ENCODE data around the gene CAPNS2.
"Not testable (repeated sequence)": the region's sequence is repeated elsewhere in the genome, so short reads cannot be mapped to it uniquely, and the experiment has no call there.

The CAPNS2 gene

GRCh38 chr16:55568207-55568606, 1.7 kb downstream of the CAPNS2 start:
- DNase-seq: peak; percentile 27

GRCh38 chr16:55569025-55569424, 2.5 kb downstream of the CAPNS2 start:
- peak; percentile 31 for DNase-seq

- DNase-seq: no peak
Observed at GRCh38 chr16:55570159-55570558, 3.7 kb downstream of the CAPNS2 start.

- no peak for DNase-seq
Observed at GRCh38 chr16:55571191-55571897, 4.9 kb downstream of the CAPNS2 start.

GRCh38 chr16:55572439-55572838, 6.0 kb downstream of the CAPNS2 start:
- peak; percentile 13 for DNase-seq

- no peak for DNase-seq
Observed at GRCh38 chr16:55574811-55575210, 8.3 kb downstream of the CAPNS2 start.

GRCh38 chr16:55575496-55575895, 9.0 kb downstream of the CAPNS2 start:
- no peak for DNase-seq

GRCh38 chr16:55576384-55576783, 9.9 kb downstream of the CAPNS2 start:
- no peak for DNase-seq

- DNase-seq: no peak
Observed at GRCh38 chr16:55577887-55578286, 11.4 kb downstream of the CAPNS2 start.

- no peak for DNase-seq
Observed at GRCh38 chr16:55585631-55586030, 19.1 kb downstream of the CAPNS2 start.

GRCh38 chr16:55588799-55589198, 22.3 kb downstream of the CAPNS2 start:
- DNase-seq: no peak

GRCh38 chr16:55592306-55592705, 25.8 kb downstream of the CAPNS2 start:
- DNase-seq: no peak

GRCh38 chr16:55597928-55598327, 31.4 kb downstream of the CAPNS2 start:
- no peak for DNase-seq

GRCh38 chr16:55605754-55606336, 39.4 kb downstream of the CAPNS2 start:
- peak; percentile 41 for DNase-seq

GRCh38 chr16:55613613-55614335, 47.3 kb downstream of the CAPNS2 start:
- no peak for DNase-seq

GRCh38 chr16:55615071-55615470, 48.6 kb downstream of the CAPNS2 start:
- DNase-seq: no peak

- not testable (repeated sequence) for DNase-seq
Observed at GRCh38 chr16:55615670-55616069, 49.2 kb downstream of the CAPNS2 start.
